HepG2 (cell line): ENCODE data around the gene PRKCSH. TPM values are rescaled to one million over a fixed set of nuclear protein-coding genes. Genes with fewer than 3 reads are reported as not detected.
A peak's percentile ranks its signal among the peaks of the same experiment; 100 is the strongest.

Experiments used
- ATAC-seq: fragments of 200-7000 bp; cut with Tn5 transposase; 3 replicates; pipeline ENCODE4 v1.9.1; 2020; ENCODE audit warnings: mild to moderate bottlenecking, moderate library complexity
- BruUV-seq: library from RNA; stranded (reverse); fragments of 400-500 nt; replicated peaks from 2 replicates; lab custom pipeline; 2021; lab: Mats Ljungman, UMichigan
- CTCF ChIA-PET: fragments of 300-600 bp; formaldehyde crosslinking; extraction: SDS; loops from one replicate; lab custom pipeline; 2021; ENCODE audit warnings: low total read pairs, inconsistent platforms, low intra/inter-chr PET ratio; lab: Yijun Ruan, JAX
- POLR2A ChIA-PET: fragments of 350-600 bp; sonication (Branson Sonifier 250); formaldehyde crosslinking; loops from one replicate; lab custom pipeline; 2020; ENCODE audit warnings: antibody characterized with exemption, inconsistent platforms; lab: Yijun Ruan, JAX
- DNase-seq: peaks from one replicate; pipeline ENCODE4 v3.0.0-alpha.2; 2015; ENCODE audit warnings: low spot score
- FAIRE-seq: peaks from 3 replicates; lab custom pipeline; 2011; peaks lifted over from hg19 to GRCh38; lab: Jason Lieb, UNC
- H2AFZ ChIP-seq: one replicate; pipeline ENCODE4 v1.6.1; 2011; ENCODE audit warnings: low read length, inconsistent platforms
- H3K27ac ChIP-seq: fragments of 300-600 bp; 3 replicates; pipeline ENCODE4 v1.8.0; 2011; ENCODE audit warnings: mixed run types, mild to moderate bottlenecking, mixed read lengths, low read length, inconsistent platforms; ENCODE audit not compliant: insufficient read depth; ENCODE audit errors: extremely low read length
- H3K27me3 ChIP-seq, 2 experiments: fragments of 200-600 bp in 1 of 2; 2 replicates in 1 of 2; 3 replicates in 1 of 2; pipeline versions ENCODE4 v1.6.0 to v1.8.0; 2011; ENCODE audit warnings: low read length in 2 of 2, mild to moderate bottlenecking in 2 of 2, moderate library complexity in 2 of 2, inconsistent platforms in 1 of 2; ENCODE audit not compliant: insufficient read depth in 2 of 2, control insufficient read depth in 1 of 2
- H3K36me3 ChIP-seq, 2 experiments: fragments of 200-600 bp in 1 of 2; replicated peaks in 1 of 2; 2 replicates in 1 of 2; 3 replicates in 1 of 2; pipeline versions ENCODE4 v1.5.1 to v1.8.0; 2011; ENCODE audit warnings: low read length in 2 of 2, inconsistent platforms in 1 of 2; ENCODE audit not compliant: insufficient read depth in 2 of 2, control insufficient read depth in 1 of 2
- H3K4me1 ChIP-seq: 2 replicates; pipeline ENCODE4 v1.5.1; 2012; ENCODE audit warnings: low read length, inconsistent platforms; ENCODE audit not compliant: insufficient read depth
- H3K4me2 ChIP-seq: 2 replicates; pipeline ENCODE4 v1.6.0; 2011; ENCODE audit warnings: low read depth, low read length, inconsistent platforms
- H3K4me3 ChIP-seq, 3 experiments: fragments of 200-600 bp in 1 of 3; sonication (generic), shearing (Covaris generic) in 1 of 3; replicated peaks in 1 of 3; 2 replicates each; pipeline ENCODE4 v1.5.1; 2011 to 2016; ENCODE audit warnings: low read length in 3 of 3, inconsistent platforms in 2 of 3, low read depth in 2 of 3, mild to moderate bottlenecking in 2 of 3, control low read depth in 1 of 3, mixed read lengths in 1 of 3; ENCODE audit not compliant: insufficient read depth in 1 of 3
- H3K79me2 ChIP-seq: one replicate; pipeline ENCODE4 v1.6.1; 2011; ENCODE audit warnings: low read length, inconsistent platforms; ENCODE audit not compliant: insufficient read depth
- H3K9ac ChIP-seq: 2 replicates; pipeline ENCODE4 v1.6.0; 2011; ENCODE audit warnings: mild to moderate bottlenecking, low read depth, low read length, inconsistent platforms; ENCODE audit not compliant: insufficient read depth
- H3K9me3 ChIP-seq: 2 replicates; pipeline ENCODE4 v1.5.1; 2012; ENCODE audit warnings: mild to moderate bottlenecking, low read length
- H4K20me1 ChIP-seq: 2 replicates; pipeline ENCODE4 v1.6.0; 2011; ENCODE audit warnings: inconsistent platforms, mild to moderate bottlenecking, low read length, moderate library complexity; ENCODE audit not compliant: insufficient read depth
- GATAD1 ChIP-seq: IDR thresholded peaks from 2 replicates; pipeline ENCODE4 v1.6.1; 2016; ENCODE audit warnings: missing genetic modification reagents, missing compliant biosample characterization
- KDM1A ChIP-seq: IDR thresholded peaks from 2 replicates; pipeline ENCODE4 v1.6.1; 2016; ENCODE audit warnings: missing compliant biosample characterization
- NKX3-1 ChIP-seq: sonication (generic); formaldehyde crosslinking; IDR thresholded peaks from 2 replicates; pipeline ENCODE4 v1.5.0; 2020; ENCODE audit warnings: missing genetic modification reagents
- YY1 ChIP-seq: IDR thresholded peaks from 2 replicates; pipeline ENCODE4 v1.6.1; 2011; ENCODE audit warnings: low read length, low read depth, moderate library complexity, mild to moderate bottlenecking; ENCODE audit not compliant: insufficient read depth, insufficient replicate concordance
- ZBTB7B ChIP-seq: sonication (generic); formaldehyde crosslinking; IDR thresholded peaks from 2 replicates; pipeline ENCODE4 v1.4.0; 2020; ENCODE audit warnings: missing genetic modification reagents
- ZNF224 ChIP-seq: sonication (generic); formaldehyde crosslinking; IDR thresholded peaks from 2 replicates; pipeline ENCODE4 v1.5.0; 2020; ENCODE audit warnings: mild to moderate bottlenecking, missing genetic modification reagents
- ZNF766 ChIP-seq: sonication (generic); formaldehyde crosslinking; IDR thresholded peaks from 2 replicates; pipeline ENCODE4 v1.5.0; 2020; ENCODE audit warnings: missing genetic modification reagents, borderline replicate concordance
- WGBS: methylation state at CpG from one replicate; pipeline ENCODE4 v1.1.6; 2017; ENCODE audit warnings: low lambda C conversion rate; 5-methylcytosine and 5-hydroxymethylcytosine counted together
- in situ Hi-C: cut with HindIII; loops from 2 replicates; pipeline ENCODE4 v1.10.0; 2017; ENCODE audit warnings: low pct_unique_long_range_greater_than_20kb; ENCODE audit not compliant: extremely low pct_ligation_motif_present
- intact Hi-C: fragments of 100-400 bp; cut with micrococcal nuclease; formaldehyde crosslinking; loops from one replicate; pipeline ENCODE4 v1.10.0; 2022; ENCODE audit not compliant: unreplicated experiment
- polyA plus RNA-seq, 8 experiments: library from polyadenylated mRNA; depleted of rRNA in 3 of 8; stranded (reverse) in 7 of 8; unstranded in 1 of 8; fragments of >200 nt; fragmentation: Illumina TruSeq in 4 of 8; extraction: Trizol in 4 of 8; gene quantifications; 2 replicates each; pipeline versions ENCODE4 v1.2.1 to v1.2.3, GENCODE V29; 2011 to 2016; ENCODE audit warnings: low read depth in 4 of 8, missing spikeins in 1 of 8, mixed read lengths in 1 of 8; ENCODE audit not compliant: insufficient read depth in 1 of 8
- total RNA-seq, 5 experiments: library from RNA; depleted of rRNA; stranded (reverse); fragments of >200 nt; fragmentation: Illumina TruSeq; extraction: Trizol; gene quantifications; 2 replicates each; pipeline ENCODE4 v1.2.3, GENCODE V29; 2016; ENCODE audit warnings: low read depth in 1 of 5
- TF ChIP-seq, protein P1 (sequence below): sonication (generic); formaldehyde crosslinking; IDR thresholded peaks from 2 replicates; pipeline ENCODE4 v1.5.0; 2020; ENCODE audit warnings: mild to moderate bottlenecking, missing genetic modification reagents, moderate library complexity
- TF ChIP-seq, protein P2 (sequence below): sonication (generic); formaldehyde crosslinking; IDR thresholded peaks from 2 replicates; pipeline ENCODE4 v1.8.1; 2023; ENCODE audit warnings: mild to moderate bottlenecking, missing genetic modification reagents
- TF ChIP-seq, protein P3 (sequence below): sonication (generic); formaldehyde crosslinking; IDR thresholded peaks from 2 replicates; pipeline ENCODE4 v1.4.0; 2020; ENCODE audit warnings: missing genetic modification reagents, mild to moderate bottlenecking, borderline replicate concordance
- TF ChIP-seq, protein P4 (sequence below): sonication (generic); formaldehyde crosslinking; IDR thresholded peaks from 2 replicates; pipeline ENCODE4 v1.4.0; 2020; ENCODE audit warnings: missing genetic modification reagents, borderline replicate concordance

The PRKCSH gene
- total and polyA plus RNA-seq, 2 of the 13 experiments (the other 11 are each of a cell fraction or from before 2014, with no cell fraction given) = 85.1 to 125 TPM

DNA sequence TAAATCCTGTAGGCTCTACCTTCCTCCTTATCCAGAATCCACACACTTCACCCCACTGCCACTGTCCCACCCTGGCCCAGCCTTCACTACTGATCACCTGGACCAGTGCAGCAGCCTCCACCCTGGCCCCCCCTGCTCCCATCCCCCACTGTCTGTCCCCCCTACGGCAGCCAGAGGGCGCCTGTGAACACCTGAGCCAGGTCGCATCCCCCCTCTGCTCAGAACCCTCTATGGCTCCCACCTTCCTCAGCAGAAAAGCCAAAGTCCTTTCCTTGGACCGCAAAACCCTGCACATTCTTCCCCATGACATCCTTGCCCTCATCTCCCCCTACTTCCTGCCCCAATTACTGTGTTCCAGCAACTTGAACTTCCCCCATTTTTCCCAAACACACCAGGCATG, 24.8 kb downstream of the PRKCSH start:
- Histone ChIP-seq H3K4me1 (no peaks in the 10 kb centered on the region), H3K9ac (no peak overlapping the region), H3K4me3 (no peak overlapping the region), H3K79me2 (no peaks in the 10 kb centered on the region), H4K20me1 (no peaks in the 10 kb centered on the region), H3K27me3 (peaks cover 1 to 10% of the 10 kb centered on the region in 2 experiments; a peak in 1 of 5 replicates), H3K27ac (no peak overlapping the region), H3K36me3 (no peaks in the 10 kb centered on the region), H2AFZ (no peak overlapping the region), H3K9me3 (no peaks in the 10 kb centered on the region), H3K4me2 (no peak overlapping the region)
- WGBS = 6% methylated on average over 4 of the region's 4 CpGs
- in situ Hi-C loops = no loop called here
- intact Hi-C loops = no loop called here
- ATAC-seq (no peak), FAIRE-seq (no peak), DNase-seq (no peak)
- no TSS peak for BruUV-seq
- ChIA-PET CTCF (no interaction called here), POLR2A (no interaction called here)
- TF ChIP-seq NKX3-1 (CRISPR knock-in tag) (no peak), KDM1A (CRISPR knock-in tag) (0 out of 2 replicates have a peak, but pooled peaks have one; percentile 27), GATAD1 (CRISPR knock-in tag) (no peak), YY1 (no peak), ZNF766 (no peak), ZNF224 (CRISPR knock-in tag) (no peak), ZBTB7B (CRISPR knock-in tag) (no peak)
- TF ChIP-seq, protein P1, sequence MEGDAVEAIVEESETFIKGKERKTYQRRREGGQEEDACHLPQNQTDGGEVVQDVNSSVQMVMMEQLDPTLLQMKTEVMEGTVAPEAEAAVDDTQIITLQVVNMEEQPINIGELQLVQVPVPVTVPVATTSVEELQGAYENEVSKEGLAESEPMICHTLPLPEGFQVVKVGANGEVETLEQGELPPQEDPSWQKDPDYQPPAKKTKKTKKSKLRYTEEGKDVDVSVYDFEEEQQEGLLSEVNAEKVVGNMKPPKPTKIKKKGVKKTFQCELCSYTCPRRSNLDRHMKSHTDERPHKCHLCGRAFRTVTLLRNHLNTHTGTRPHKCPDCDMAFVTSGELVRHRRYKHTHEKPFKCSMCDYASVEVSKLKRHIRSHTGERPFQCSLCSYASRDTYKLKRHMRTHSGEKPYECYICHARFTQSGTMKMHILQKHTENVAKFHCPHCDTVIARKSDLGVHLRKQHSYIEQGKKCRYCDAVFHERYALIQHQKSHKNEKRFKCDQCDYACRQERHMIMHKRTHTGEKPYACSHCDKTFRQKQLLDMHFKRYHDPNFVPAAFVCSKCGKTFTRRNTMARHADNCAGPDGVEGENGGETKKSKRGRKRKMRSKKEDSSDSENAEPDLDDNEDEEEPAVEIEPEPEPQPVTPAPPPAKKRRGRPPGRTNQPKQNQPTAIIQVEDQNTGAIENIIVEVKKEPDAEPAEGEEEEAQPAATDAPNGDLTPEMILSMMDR (CRISPR knock-in tag) = peak; percentile 42
- TF ChIP-seq, protein P2, sequence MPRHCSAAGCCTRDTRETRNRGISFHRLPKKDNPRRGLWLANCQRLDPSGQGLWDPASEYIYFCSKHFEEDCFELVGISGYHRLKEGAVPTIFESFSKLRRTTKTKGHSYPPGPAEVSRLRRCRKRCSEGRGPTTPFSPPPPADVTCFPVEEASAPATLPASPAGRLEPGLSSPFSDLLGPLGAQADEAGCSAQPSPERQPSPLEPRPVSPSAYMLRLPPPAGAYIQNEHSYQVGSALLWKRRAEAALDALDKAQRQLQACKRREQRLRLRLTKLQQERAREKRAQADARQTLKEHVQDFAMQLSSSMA (CRISPR knock-in tag) = no peak
- TF ChIP-seq, protein P3, sequence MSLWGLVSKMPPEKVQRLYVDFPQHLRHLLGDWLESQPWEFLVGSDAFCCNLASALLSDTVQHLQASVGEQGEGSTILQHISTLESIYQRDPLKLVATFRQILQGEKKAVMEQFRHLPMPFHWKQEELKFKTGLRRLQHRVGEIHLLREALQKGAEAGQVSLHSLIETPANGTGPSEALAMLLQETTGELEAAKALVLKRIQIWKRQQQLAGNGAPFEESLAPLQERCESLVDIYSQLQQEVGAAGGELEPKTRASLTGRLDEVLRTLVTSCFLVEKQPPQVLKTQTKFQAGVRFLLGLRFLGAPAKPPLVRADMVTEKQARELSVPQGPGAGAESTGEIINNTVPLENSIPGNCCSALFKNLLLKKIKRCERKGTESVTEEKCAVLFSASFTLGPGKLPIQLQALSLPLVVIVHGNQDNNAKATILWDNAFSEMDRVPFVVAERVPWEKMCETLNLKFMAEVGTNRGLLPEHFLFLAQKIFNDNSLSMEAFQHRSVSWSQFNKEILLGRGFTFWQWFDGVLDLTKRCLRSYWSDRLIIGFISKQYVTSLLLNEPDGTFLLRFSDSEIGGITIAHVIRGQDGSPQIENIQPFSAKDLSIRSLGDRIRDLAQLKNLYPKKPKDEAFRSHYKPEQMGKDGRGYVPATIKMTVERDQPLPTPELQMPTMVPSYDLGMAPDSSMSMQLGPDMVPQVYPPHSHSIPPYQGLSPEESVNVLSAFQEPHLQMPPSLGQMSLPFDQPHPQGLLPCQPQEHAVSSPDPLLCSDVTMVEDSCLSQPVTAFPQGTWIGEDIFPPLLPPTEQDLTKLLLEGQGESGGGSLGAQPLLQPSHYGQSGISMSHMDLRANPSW (CRISPR knock-in tag) = no peak
- TF ChIP-seq, protein P4, sequence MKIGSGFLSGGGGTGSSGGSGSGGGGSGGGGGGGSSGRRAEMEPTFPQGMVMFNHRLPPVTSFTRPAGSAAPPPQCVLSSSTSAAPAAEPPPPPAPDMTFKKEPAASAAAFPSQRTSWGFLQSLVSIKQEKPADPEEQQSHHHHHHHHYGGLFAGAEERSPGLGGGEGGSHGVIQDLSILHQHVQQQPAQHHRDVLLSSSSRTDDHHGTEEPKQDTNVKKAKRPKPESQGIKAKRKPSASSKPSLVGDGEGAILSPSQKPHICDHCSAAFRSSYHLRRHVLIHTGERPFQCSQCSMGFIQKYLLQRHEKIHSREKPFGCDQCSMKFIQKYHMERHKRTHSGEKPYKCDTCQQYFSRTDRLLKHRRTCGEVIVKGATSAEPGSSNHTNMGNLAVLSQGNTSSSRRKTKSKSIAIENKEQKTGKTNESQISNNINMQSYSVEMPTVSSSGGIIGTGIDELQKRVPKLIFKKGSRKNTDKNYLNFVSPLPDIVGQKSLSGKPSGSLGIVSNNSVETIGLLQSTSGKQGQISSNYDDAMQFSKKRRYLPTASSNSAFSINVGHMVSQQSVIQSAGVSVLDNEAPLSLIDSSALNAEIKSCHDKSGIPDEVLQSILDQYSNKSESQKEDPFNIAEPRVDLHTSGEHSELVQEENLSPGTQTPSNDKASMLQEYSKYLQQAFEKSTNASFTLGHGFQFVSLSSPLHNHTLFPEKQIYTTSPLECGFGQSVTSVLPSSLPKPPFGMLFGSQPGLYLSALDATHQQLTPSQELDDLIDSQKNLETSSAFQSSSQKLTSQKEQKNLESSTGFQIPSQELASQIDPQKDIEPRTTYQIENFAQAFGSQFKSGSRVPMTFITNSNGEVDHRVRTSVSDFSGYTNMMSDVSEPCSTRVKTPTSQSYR (CRISPR knock-in tag) = peak; percentile 34; the same call in 1 of the 2 replicates
